NCI-H1105 (cell line): ENCODE measurements around the gene NR1D2.

ENCODE experiments used
- DNase-seq: peaks from one replicate; lab custom pipeline; 2025; lab: John Stamatoyannopoulos, UW

Gene NR1D2

DNA sequence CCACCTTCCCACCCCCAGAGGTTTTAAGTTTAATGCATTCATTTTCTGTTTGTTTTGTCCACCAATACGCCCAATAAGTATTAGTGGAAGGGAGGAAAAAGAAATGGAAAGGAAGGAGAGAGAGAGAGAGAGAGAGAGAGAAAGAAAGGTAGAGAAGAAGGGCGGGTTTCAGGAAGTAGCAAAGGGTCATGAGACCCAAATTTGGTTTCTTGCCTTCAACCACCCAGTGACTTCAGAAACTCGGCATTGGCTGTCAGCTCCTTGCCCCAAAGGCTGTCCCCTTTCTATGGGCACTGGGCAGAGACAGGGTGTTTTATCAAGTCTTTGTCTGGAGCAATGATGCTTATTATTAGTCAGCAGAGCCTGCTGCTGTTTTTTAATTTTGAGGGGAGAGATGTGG is 13.5 kb upstream of the NR1D2 start:
- no peak for DNase-seq

DNA sequence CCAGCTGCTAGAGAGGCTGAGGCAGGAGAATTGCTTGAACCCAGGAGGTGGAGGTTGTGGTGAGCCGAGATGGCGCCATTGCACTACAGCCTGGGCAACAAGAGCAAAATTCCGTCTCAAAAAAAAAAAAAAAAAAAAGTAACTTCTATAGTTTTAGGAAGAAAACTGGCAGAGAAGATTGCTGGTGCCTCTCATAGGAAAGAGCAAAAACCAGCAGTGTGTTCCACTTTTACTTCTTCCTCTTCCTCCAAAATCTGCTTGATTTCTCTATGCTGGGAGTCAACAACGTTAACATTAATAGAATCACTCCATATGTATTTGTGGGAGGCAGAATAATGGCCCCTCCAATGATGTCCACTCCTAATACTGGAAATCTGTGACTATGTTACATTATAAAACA is 12.5 kb upstream of the NR1D2 start:
- no peak for DNase-seq

DNA sequence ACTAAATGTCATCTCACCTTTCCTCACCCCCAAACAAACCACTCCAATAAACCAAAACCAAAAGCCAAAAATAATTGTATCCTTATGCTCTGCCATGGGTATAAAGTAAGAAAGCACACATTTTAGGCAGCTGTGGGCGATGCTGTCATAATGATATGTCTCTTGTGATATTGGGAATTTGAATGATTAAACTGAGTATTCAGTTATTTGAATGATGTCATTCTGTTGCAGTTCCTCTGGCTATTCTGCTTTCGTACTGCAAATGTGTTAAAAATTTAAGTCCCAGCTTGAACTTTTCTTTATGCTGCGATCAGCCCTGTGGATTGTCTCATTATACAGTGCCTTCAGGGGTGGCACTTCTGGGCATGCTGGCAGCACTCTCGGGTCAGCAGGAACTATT is 10.8 kb upstream of the NR1D2 start:
- no peak for DNase-seq

DNA sequence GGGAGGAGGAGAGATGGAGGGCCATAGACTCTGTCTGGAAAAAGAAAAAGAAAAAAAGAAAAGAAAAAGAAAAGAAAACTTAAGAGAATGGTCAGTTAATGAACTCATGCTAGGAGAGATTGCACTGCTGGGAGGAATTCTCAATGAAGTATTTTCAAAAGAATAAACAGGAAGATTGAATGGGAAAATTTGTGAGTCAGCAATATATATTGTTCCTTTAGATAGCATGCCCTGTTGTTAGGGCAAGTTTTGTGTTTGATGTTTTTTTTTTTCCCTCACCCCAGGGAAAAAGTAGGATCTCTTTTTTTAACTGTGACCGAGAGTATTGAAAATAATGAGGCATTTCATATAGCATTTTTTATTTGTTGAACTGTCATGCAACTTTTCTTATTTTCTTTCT is 7.8 kb upstream of the NR1D2 start:
- no peak for DNase-seq

DNA sequence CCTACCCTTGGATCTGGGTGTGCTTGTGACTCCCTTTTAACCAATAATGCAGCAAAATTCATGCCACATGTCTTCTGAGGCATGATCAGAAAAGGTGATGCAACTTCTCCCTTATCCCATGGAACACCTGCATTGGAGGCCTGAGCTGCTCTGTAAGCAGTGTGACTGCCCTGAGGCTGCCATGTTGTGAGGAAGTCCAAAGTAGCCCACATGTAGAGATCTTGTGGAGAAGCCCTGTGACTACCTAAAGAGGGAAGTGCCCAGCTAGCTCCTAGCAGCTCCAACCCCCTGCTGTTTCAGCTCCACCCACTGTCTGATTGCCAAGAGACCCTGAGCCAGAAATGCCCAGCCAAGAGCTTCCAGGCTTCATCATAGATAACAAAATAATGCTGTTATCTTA is 6.4 kb upstream of the NR1D2 start:
- no peak for DNase-seq

DNA sequence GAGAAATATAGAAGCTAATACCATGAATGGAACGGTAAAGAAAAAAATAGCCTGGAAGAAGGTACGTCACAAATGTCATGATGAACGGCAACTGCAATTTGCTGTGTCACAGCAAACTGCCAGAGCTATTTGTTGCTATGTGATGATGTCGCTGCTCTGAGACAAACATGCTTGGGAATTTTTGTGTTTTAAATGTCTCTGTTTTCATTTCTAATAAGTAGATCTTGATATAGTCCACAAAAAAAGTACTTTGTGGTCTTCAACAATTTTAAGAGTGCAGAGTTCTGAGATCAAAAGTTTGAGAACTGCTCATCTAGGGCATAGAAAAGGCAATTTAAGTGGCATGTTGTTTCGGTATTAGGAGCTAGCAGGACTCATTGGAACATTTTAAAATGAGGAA is 4.3 kb upstream of the NR1D2 start:
- no peak for DNase-seq

DNA sequence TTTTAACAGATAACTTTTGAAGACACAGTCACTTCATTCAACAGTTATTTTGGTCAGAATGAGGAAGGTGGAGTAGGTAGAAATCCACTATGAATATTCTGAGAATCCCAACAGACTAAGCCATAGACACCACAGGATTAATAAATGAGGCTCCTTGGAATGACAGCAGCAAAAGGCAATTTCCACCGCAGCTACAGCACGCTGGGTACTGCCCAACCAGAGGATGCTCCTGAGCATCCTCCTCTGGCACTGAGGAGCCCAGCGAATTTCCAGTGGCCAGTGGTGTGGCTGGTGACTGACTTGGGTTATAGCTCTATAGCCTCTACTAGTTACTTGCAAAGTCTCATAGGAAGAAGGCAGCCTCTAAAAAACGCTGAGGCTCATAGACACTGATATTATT is 3.6 kb upstream of the NR1D2 start:
- DNase-seq, result no peak

DNA sequence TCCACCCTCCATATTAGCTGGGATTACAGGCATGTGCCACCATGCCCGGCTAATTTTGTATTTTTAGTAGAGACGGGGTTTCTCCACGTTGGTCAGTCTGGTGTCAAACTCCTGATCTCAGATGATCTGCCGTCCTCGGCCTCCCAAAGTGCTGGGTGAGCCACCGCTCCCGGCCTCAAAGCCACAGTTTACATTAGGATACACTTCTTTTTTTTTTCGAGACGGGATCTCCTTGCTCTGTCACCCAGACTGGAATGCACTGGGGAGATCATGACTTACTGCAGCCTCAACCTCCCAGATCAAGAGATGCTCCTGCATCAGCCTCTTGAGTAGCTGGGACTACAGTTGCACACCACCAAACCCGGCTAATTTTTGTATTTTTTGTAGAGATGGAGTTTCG is 2.5 kb upstream of the NR1D2 start:
- DNase-seq, result no peak

DNA sequence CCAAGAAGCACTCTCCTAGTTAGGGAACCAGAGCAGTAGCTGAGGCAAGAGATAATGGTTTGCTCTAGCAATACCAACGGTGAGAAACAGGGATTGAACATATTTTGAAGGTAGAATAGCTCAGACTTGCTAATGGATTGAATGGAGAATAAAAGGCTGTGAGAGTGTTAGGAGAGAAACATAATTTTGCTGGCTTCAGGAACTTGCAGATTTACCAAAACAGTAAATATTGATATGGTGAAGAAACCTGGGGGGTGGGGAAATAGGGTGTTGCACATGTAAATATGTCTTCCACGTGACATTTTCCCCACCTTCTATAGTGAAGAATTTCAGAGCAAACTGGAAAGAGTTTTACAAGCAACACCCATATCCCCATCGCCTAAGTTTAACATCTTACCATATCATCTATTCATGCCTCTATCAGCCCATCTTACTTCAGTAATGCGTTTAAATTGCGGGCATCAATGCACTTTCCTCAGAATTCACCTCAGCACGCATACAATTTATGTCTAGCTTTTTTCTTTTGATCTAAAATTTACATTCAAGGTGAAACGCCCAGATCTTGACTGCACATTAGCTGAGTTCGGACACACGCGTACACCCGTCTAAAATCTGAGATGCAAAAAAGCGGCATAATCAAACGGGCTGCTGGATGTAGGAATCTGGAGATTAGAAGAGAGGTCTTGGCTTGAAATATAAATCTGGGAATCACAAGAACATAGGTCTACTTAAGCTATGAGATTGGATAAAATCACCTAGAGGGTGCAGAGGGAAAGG is 891 bp upstream of the NR1D2 start:
- no peak for DNase-seq

DNA sequence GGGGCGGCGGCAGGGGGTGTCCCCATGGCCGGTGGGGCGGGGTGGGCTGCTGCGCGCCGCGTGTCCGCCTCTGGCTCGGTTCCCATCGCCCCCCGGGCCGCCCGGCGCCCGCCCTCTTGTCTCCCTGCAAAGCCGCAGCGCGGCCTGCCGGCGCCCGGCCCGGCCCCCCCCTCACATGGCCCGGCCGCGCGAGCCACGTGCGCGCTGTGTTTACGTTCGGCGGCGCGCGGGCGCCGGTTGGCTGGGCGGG is 502 bp downstream of the NR1D2 start:
- no peak for DNase-seq

DNA sequence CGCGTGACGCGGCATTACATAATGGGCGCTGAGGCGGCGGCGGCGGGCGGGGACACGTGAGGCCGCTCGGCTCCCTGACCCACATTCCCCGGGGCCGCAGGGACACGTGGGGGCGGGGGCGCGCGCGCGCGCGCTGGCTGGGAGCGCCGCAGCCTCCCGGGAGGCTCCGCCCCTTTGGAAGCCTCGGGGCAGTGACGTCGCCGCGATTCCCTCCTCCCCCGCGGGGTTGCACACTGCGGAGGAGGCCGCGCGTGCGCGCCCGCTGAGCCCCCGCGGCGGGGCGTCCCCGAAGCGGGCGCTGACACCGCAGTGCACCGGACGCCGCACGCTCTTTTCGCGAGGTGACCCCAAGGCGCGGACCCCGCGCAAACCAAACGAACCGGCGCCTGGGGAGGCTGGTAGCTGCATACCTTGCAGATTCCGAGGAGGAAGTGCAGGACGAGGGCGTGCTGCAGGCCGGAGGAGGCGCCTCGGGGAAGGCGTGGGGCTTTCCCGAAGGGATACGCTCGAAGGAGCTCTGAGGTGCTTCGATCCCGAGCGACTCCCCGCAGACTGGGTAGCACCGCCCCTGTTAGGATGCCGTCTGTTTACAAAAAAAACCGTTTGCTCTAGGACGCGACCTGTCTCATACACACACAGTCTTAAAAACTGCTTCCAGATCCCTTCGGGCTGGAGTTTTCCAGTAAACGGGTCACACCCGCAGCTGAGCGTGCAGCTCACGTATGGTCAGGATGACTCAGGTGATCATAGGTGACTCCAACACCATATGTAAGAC is 1.0 kb downstream of the NR1D2 start:
- DNase-seq, result peak; percentile 82

DNA sequence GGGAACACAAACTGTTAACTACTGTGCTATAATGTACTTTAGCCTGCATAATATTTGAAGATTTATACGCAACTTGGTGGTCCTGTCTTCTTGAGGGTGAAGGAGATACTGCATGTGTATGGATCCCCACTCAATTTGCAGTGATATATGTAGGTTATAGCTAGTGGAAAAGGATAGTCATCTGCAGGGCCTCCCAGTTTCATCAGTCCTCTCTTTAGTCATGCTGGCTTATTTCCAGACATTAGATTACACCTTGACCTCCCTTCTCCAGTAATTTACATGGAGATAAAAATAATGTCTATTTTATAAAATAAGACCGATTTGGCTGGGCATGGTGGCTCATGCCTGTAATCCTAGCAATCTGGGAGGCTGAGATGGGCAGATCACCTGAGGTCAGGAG is 3.7 kb downstream of the NR1D2 start:
- DNase-seq, result no peak

DNA sequence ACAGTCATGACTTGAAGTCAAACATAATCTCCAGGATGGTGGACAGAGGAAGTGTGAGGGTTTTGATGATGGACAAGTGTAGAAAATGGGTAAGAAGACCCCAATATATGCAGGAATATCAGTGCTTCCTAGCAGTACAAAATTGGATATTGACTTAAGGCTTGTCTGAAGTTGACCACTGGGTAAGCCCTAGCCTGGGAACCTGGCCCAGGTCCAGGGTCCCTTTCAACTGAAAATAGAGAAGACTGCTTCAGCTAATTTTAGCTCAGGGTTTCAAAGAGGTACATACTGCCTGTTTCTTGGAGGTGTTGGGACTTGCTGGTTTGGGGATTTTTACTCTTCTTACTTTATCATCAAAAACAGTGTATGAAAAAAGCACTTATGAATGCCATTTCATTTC is 4.7 kb downstream of the NR1D2 start:
- no peak for DNase-seq

DNA sequence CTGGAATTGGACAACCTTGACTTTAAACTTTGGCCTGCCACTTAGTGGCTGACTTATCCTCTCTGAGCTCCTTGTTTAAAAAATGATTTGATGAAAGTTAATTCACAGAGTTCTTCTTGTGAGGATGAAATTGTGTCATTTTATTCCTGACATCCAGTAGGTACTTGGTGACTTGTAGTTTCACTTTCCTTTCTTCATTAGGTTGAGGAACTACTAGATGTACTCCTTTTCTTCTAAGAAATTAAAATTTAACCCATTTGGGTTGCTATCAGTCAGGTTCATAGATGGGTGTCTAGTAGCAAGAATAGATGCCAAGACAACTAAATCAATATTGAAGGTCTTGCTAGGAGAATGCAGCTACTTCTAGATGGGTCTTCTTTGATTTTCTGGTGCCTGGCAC is 5.2 kb downstream of the NR1D2 start:
- no peak for DNase-seq

DNA sequence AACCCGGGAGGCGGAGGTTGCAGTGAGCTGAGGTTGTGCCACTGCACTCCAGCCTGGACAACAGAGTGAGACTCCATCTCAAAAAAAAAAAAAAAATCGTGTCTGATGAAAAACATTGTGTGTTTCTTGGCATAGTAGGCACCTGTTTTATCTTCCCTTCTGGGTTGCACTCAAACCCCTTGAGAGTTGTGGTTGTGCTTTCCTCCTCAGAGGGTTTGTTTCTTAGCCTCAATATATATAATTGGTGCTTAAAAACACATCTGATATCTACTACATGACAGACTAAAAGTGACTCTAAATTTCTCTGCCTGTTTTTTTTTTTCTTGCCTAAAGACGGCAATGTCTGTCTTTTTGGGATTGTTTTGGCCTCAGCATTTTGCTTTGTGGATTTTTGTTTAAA is 7.6 kb downstream of the NR1D2 start:
- no peak for DNase-seq

DNA sequence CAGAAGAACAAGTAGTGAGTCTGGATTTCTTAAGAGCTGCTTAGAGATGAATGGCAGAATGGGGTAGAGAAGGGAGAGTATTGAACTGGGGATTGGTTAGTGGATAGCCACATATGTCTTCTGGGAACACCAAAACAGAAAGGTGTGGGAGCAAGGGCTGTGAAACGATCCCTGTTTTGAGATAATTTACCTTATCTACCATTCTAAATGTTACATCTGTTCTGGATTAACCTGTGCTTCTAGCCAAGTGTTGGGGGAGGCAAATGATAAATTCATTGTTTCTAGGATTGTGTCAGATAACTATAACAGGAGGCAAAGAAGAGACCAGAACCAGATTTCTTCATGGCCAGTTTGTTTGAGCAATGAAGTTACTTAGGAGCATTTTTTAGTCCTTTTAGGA is 8.4 kb downstream of the NR1D2 start:
- no peak for DNase-seq

DNA sequence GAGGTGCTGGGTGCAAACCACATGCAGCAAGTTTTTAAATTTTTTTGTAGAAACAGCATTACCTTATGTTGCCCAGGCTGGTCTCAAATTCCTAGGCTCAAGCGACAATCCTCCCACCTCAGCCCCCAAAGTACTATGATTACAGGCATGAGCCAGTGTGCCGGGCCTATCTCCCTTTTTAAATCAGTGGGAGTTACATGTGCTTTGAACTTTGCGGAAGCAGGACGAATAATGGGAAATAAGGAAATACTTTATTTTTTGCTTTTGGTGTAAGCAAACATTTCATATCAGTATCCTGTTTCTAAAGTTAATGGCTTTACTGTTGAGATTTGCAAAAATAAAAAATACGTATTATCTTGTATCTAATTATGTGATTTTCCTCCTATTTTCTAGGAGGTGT is 9.1 kb downstream of the NR1D2 start:
- DNase-seq, result no peak

DNA sequence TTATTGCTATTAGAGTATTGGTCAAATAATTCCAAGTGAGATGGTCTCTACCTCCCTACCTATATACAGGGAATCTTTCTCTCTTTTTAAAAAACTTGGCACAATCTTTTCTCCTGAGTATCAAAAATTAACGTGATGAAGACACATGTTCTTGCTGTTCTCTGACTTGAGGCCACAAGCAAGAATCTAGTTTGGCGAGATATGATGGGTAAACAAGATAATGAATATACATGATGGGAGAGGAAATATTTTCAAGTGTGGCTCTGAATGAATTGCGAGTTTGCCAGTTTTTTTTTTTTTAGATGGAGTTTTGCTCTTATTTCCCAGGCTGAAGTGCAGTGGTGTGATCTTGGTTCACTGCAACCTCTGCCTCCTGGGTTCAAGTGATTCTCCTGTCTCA is 11.6 kb downstream of the NR1D2 start:
- DNase-seq, result no peak

DNA sequence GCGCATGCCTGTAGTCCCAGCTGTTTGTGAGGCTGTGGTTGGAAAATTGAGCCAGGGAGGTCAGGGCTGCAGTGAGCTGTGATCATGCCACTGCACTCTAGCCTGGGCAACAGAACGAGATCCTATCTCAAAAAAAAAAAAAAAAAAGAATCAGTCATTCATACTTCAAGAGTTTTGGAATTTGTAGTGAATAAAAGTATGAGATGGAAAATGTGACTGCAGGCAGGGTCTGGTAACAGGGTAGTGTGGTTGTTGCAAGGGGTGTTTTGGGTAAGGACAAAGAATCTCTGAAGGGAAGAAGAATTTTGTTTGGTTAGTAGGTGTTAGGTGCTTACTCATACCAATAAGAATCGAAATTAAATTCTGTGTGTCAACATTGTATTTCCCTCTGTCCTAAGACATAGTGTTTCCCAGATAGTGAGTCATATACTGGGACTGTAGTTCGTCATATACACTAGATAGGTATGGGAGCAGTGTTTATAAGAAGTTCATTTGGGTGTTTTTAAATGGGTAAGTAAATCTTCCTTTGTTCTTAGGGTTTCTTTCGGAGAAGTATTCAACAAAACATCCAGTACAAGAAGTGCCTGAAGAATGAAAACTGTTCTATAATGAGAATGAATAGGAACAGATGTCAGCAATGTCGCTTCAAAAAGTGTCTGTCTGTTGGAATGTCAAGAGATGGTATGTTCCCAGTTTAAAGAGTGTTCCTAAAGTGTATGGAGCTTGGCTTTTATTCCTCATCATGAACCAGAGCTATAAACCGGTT is 14.2 kb downstream of the NR1D2 start:
- no peak for DNase-seq

DNA sequence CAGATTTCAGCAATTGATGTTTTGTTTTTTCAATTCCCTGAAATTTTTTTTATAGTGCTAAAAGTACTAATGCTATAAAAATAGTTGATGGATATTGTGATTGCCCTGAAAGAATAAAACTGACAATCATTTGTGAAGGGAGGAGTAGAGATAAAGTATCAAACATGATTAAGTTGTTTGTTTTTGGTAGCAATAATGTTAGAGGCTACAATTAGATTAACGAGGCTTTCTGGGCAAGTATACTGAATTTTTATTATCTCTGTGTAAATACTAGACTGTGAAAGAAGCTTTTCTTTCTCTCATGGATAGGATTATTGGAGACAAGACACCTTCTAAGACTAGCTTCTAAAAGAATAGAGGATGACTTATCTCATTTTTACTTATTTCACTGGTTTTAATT is 15.6 kb downstream of the NR1D2 start:
- DNase-seq, result peak; percentile 26

DNA sequence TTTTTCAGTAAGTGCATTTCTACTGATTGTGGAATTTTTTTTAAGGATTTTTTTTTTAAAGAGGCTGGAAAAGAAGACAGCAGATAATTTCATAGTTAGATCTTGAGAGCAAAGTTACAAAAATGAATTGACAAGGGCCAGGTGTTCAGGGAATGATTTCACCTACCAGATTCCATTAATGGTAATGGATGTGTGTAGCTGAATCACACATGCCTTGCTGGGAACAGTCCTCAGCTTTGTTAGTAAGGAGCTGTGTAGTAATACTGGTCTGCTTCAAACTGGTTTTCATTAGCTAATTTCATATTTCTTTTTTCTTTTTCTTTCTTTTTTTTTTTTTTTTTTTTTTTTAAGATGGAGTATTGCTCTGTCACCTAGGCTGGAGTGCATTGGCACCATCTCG is 16.0 kb downstream of the NR1D2 start:
- no peak for DNase-seq

DNA sequence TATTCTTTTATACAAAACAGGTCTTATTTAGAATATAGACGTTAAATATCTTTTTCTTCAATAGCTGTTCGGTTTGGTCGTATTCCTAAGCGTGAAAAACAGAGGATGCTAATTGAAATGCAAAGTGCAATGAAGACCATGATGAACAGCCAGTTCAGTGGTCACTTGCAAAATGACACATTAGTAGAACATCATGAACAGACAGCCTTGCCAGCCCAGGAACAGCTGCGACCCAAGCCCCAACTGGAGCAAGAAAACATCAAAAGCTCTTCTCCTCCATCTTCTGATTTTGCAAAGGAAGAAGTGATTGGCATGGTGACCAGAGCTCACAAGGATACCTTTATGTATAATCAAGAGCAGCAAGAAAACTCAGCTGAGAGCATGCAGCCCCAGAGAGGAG is 16.8 kb downstream of the NR1D2 start:
- no peak for DNase-seq

DNA sequence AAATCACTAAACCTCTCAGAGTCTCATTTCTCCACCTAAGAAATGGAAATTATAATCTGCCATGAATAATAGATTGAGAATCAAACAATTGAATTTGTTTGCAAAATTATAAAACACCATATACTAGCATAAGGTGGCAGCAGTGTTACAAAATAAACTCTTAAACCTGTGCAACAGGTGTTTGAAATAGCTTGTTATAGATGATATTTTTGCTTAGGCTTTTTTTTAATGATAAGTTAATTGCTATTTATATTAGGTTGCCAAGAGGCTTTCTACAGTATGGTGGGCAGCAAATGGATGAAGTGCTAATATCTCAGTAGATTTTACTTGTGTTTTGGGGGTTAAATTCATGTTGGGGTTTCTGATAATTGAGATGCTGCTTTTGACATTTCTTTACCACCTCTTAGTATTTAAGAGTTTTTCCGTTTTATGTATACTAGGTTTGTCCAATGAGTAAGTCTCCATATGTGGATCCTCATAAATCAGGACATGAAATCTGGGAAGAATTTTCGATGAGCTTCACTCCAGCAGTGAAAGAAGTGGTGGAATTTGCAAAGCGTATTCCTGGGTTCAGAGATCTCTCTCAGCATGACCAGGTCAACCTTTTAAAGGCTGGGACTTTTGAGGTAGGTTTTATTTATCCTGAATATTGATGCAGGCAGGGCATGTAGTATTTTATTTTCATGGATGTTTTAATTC is 19.6 kb downstream of the NR1D2 start:
- DNase-seq, result no peak
